ENCODE data around the gene KCNJ5.

The KCNJ5 gene

DNA sequence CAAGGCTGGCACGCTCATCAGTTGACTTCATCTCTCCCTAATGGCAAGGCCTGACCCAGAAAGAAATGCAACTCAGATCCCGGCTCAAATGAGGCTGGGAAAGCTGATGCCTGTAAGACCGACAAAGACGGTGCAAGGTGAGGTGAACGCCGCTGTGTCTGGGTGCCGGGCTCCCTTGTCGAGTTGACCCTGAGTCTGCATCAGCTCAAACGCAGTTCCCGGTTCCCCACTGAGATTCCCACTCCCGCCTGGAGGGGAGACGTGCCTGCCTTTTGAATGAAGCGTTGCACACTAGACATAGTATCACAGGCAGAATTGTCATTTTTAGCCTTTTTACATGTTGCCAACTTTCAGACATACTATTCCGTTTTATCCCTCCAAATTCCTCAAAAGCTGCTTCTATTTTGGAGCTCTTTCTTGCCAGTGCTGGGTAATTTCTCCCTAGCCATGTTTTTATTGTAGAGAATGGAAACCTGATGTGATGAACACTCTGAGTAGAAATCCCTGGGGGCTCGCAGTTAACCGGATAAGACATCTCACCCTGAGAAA is 52.3 kb downstream of the KCNJ5 start:
- Histone ChIP-seq H3K27me3 (ENCODE audit: control insufficient read depth, low read length) (no peaks in the 10 kb centered on the region; the same call in 1 of the 2 replicates), H3F3A (ENCODE audit: control insufficient read depth, insufficient read depth) (no peaks in the 10 kb centered on the region), H3K9me2 (replicated peaks; ENCODE audit: control insufficient read depth, low read length) (no peaks in the 10 kb centered on the region), H3K79me2 (ENCODE audit: control insufficient read depth, low read length) (no peaks in the 10 kb centered on the region), H3K9me3 (ENCODE audit: control insufficient read depth, insufficient read depth, low read length) (no peaks in the 10 kb centered on the region), H3K4me3 (ENCODE audit: low read length) (no peak overlapping the region), H3K4me2 (ENCODE audit: low read length) (no peak overlapping the region), H3K36me3 (ENCODE audit: control insufficient read depth, low read length) (no peaks in the 10 kb centered on the region), H4K20me1 (ENCODE audit: control insufficient read depth, insufficient read depth, low read depth, low read length) (no peaks in the 10 kb centered on the region), H3K4me1 (ENCODE audit: control insufficient read depth, low read length) (no peaks in the 10 kb centered on the region), H3K27ac (ENCODE audit: low read depth, low read length) (no peak overlapping the region)
- TF ChIP-seq EZH2phosphoT487 (IDR thresholded peaks at IDR 0.05; ENCODE audit: borderline replicate concordance, low read length) (no peak), CTCF (IDR thresholded peaks at IDR 0.05; ENCODE audit: low read depth, low read length, poor library complexity, severe bottlenecking) (no peak)

GRCh38 chr11:128946648-128947047 is 55.5 kb downstream of the KCNJ5 start:
- Histone ChIP-seq H3K27me3 (ENCODE audit: control insufficient read depth, low read length) (peaks cover 7% of the 10 kb centered on the region; the same call in 1 of the 2 replicates), H3K9me2 (replicated peaks; ENCODE audit: control insufficient read depth, low read length) (no peaks in the 10 kb centered on the region), H4K20me1 (ENCODE audit: control insufficient read depth, insufficient read depth, low read depth, low read length) (no peaks in the 10 kb centered on the region), H3K36me3 (ENCODE audit: control insufficient read depth, low read length) (no peaks in the 10 kb centered on the region), H3F3A (ENCODE audit: control insufficient read depth, insufficient read depth) (no peaks in the 10 kb centered on the region), H3K4me3 (ENCODE audit: low read length) (no peak overlapping the region), H3K4me2 (ENCODE audit: low read length) (no peak overlapping the region), H3K79me2 (ENCODE audit: control insufficient read depth, low read length) (no peaks in the 10 kb centered on the region), H3K27ac (ENCODE audit: low read depth, low read length) (no peak overlapping the region), H3K9me3 (ENCODE audit: control insufficient read depth, insufficient read depth, low read length) (no peaks in the 10 kb centered on the region), H3K4me1 (ENCODE audit: control insufficient read depth, low read length) (no peaks in the 10 kb centered on the region)
- TF ChIP-seq CTCF (IDR thresholded peaks at IDR 0.05; ENCODE audit: low read depth, low read length, poor library complexity, severe bottlenecking), result no peak

DNA sequence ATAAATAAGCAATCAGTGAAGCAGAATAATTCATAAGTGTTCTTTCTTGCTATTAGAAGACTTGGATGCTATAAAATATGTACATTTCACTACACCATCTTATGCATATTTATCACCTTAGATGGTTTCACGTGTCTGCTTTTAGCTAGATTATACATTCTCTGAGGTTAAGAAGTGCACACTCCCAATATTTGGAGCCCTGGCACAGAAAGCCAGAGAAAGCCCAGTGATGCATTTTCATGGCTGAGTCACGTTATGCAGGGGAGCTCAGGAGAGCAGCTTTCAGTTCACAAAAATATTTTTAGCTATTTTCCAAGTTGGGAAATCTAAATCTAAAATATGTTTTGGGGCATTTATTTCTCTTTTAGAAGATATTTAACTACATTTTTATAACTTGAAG is 56.6 kb downstream of the KCNJ5 start:
- H3K4me3 ChIP-seq (ENCODE audit: low read length), result no peak overlapping the region
- H3K36me3 ChIP-seq (ENCODE audit: control insufficient read depth, low read length), result no peaks in the 10 kb centered on the region
- TF ChIP-seq EZH2phosphoT487 (IDR thresholded peaks at IDR 0.05; ENCODE audit: borderline replicate concordance, low read length) (no peak), CTCF (IDR thresholded peaks at IDR 0.05; ENCODE audit: low read depth, low read length, poor library complexity, severe bottlenecking) (no peak)
- H3K4me1 ChIP-seq (ENCODE audit: control insufficient read depth, low read length), result no peaks in the 10 kb centered on the region
- H3K27ac ChIP-seq (ENCODE audit: low read depth, low read length), result no peak overlapping the region
- H4K20me1 ChIP-seq (ENCODE audit: control insufficient read depth, insufficient read depth, low read depth, low read length), result no peaks in the 10 kb centered on the region
- H3K4me2 ChIP-seq (ENCODE audit: low read length), result no peak overlapping the region
- H3K27me3 ChIP-seq (ENCODE audit: control insufficient read depth, low read length), result peaks cover 12% of the 10 kb centered on the region; the same call in 1 of the 2 replicates
- H3K9me2 ChIP-seq (replicated peaks; ENCODE audit: control insufficient read depth, low read length), result no peaks in the 10 kb centered on the region
- no peaks in the 10 kb centered on the region for H3K9me3 ChIP-seq (ENCODE audit: control insufficient read depth, insufficient read depth, low read length)
- H3F3A ChIP-seq (ENCODE audit: control insufficient read depth, insufficient read depth), result no peaks in the 10 kb centered on the region
- H3K79me2 ChIP-seq (ENCODE audit: control insufficient read depth, low read length), result no peaks in the 10 kb centered on the region

Measured in DOHH2 (cell line).